Ovary (tissue), 9 donors: Measurements from ENCODE around the gene ZHX3. TPM values are rescaled to one million over a fixed set of nuclear protein-coding genes. Genes with fewer than 3 reads are reported as not detected.

Experiments used
- DNase-seq, 5 donors: peaks; one replicate each; pipeline ENCODE4 v3.0.0-alpha.2; 2019 to 2020
- H3K27ac ChIP-seq, 2 donors: fragments of 200-600 bp; one replicate each; pipeline versions ENCODE4 v1.5.1 to v1.8.0; 2019 to 2022
- H3K27me3 ChIP-seq: fragments of 200-600 bp; one replicate; pipeline ENCODE4 v1.8.0; 2022
- H3K36me3 ChIP-seq: fragments of 200-600 bp; sonication (generic); one replicate; pipeline ENCODE4 v1.5.1; 2019
- H3K4me1 ChIP-seq: one replicate; pipeline ENCODE4 v1.8.1; 2013; ENCODE audit warnings: mild to moderate bottlenecking, moderate library complexity; ENCODE audit not compliant: insufficient read depth
- H3K4me3 ChIP-seq: fragments of 200-600 bp; sonication (generic); one replicate; pipeline ENCODE4 v1.5.1; 2017
- H3K9me3 ChIP-seq, 2 donors: fragments of 200-600 bp in 1 of 2; sonication (generic) in 1 of 2; one replicate each; pipeline versions ENCODE4 v1.5.1 to v1.8.1; 2013 to 2019; ENCODE audit warnings: mild to moderate bottlenecking in 1 of 2, moderate library complexity in 1 of 2
- CTCF ChIP-seq, 3 donors: fragments of 450-650 bp in 2 of 3; fragments of 200-600 bp in 1 of 3; IDR thresholded peaks; one replicate each; pipeline versions ENCODE4 v1.5.1 to v1.8.0; 2016 to 2022; ENCODE audit warnings: antibody characterized with exemption in 3 of 3, mild to moderate bottlenecking in 1 of 3
- EP300 ChIP-seq: sonication (generic); formaldehyde crosslinking; IDR thresholded peaks from one replicate; pipeline ENCODE4 v1.6.1; 2017; ENCODE audit warnings: antibody characterized with exemption
- POLR2A ChIP-seq: fragments of 450-650 bp; IDR thresholded peaks from one replicate; pipeline ENCODE4 v1.6.1; 2017; ENCODE audit warnings: antibody characterized with exemption, mild to moderate bottlenecking, moderate library complexity
- WGBS, 3 donors: extraction: QIAGEN DNeasy Blood & Tissue Kit in 1 of 3; methylation state at CpG; one replicate each; pipeline versions ENCODE4 v1.1.5 to v1.1.7; 2013 to 2017; 5-methylcytosine and 5-hydroxymethylcytosine counted together
- intact Hi-C, 4 donors: fragments of 100-400 bp; cut with DNase I; formaldehyde crosslinking; loops; one replicate each; pipeline versions ENCODE4 v1.11.0 to v1.15.1; 2022 to 2023
- polyA plus RNA-seq, 2 donors: library from polyadenylated mRNA; stranded (reverse); fragments of 200-250 nt in 1 of 2; fragments of 350-450 nt in 1 of 2; fragmentation: Illumina TruSeq in 1 of 2; extraction: RNeasy Lipid Tissue Mini Kit (QIAGEN cat#74804) in 1 of 2; gene quantifications; one replicate each; pipeline ENCODE4 v1.2.3, GENCODE V29; 2013 to 2014
- total RNA-seq, 7 donors: library from RNA; depleted of rRNA in 2 of 7; stranded (reverse); fragments of >200 nt in 2 of 7; fragmentation: NEBNext Ultra II Directional in 3 of 7; extraction: Animal tissue kit (Norgen Biotek cat#: 25700) in 3 of 7; gene quantifications; one replicate each; pipeline versions ENCODE4 v1.1.0 to v1.2.4, GENCODE V29; 2016 to 2023
- donor health status: DM: no; HTN: no; CAD: no; lungs with moderate emphysema.
- donor health status: DM: no; HTN: no; CAD: no.
- donor health status: Bipolar disorder and iron deficiency.
- donor health status: DM: yes; HTN: yes; CAD: no.
- donor health status: DM: no; HTN: no; CAD: no.
- donor health status: DM: yes; HTN: yes; CAD: no.

The ZHX3 gene
- total and polyA plus RNA-seq, 9 donors: 17.5 to 72.0 (median 39.6) TPM

GRCh38 chr20:41142245-41142644 is 175.3 kb downstream of the ZHX3 start:
- intact Hi-C loops: no loop called here
- no peak overlapping the region for H3K27ac ChIP-seq
- H3K4me3 ChIP-seq: no peak overlapping the region
- WGBS, 3 donors: 77 to 86% (median 85%) methylated on average over 4 of the region's 4 CpGs
- no peak for DNase-seq
- H3K27me3 ChIP-seq: no peaks in the 10 kb centered on the region
- no peaks in the 10 kb centered on the region for H3K9me3 ChIP-seq
- no peaks in the 10 kb centered on the region for H3K36me3 ChIP-seq
- TF ChIP-seq POLR2A: no peak
- no peak for TF ChIP-seq CTCF (IDR thresholded peaks at IDR 0.05)
- TF ChIP-seq EP300: no peak
- H3K4me1 ChIP-seq: peaks cover 47% of the 10 kb centered on the region

GRCh38 chr20:41141153-41141815 is 176.2 kb downstream of the ZHX3 start:
- no peaks in the 10 kb centered on the region for H3K9me3 ChIP-seq
- intact Hi-C loops: no loop called here
- no peaks in the 10 kb centered on the region for H3K27me3 ChIP-seq
- no peak for TF ChIP-seq EP300
- TF ChIP-seq CTCF (IDR thresholded peaks at IDR 0.05): no peak
- no peak for TF ChIP-seq POLR2A
- H3K4me1 ChIP-seq: peaks cover 42% of the 10 kb centered on the region
- no peak overlapping the region for H3K27ac ChIP-seq
- WGBS, 3 donors: 25 to 30% (median 25%) methylated on average over 8 of the region's 8 CpGs
- no peak overlapping the region for H3K4me3 ChIP-seq
- H3K36me3 ChIP-seq: no peaks in the 10 kb centered on the region
- DNase-seq: peak in 1 of 5 donors; percentile 44

GRCh38 chr20:41140226-41141133 is 177.1 kb downstream of the ZHX3 start:
- no peak for TF ChIP-seq CTCF (IDR thresholded peaks at IDR 0.05)
- TF ChIP-seq POLR2A: no peak
- TF ChIP-seq EP300: no peak
- no peak overlapping the region for H3K27ac ChIP-seq
- intact Hi-C loops: no loop called here
- no peaks in the 10 kb centered on the region for H3K27me3 ChIP-seq
- 51 to 64% (median 64%) methylated on average over 10 of the region's 10 CpGs for WGBS, 3 donors
- no peak overlapping the region for H3K4me3 ChIP-seq
- H3K36me3 ChIP-seq: no peaks in the 10 kb centered on the region
- DNase-seq: no peak
- H3K4me1 ChIP-seq: peaks cover 37% of the 10 kb centered on the region
- H3K9me3 ChIP-seq: no peaks in the 10 kb centered on the region

GRCh38 chr20:41139227-41140093 is 178.1 kb downstream of the ZHX3 start:
- Histone ChIP-seq H3K4me1 (peaks cover 34% of the 10 kb centered on the region), H3K27ac (peak overlapping the region in 1 of 2 donors; percentile 86), H3K4me3 (peak overlapping the region; percentile 86), H3K36me3 (no peaks in the 10 kb centered on the region), H3K9me3 (no peaks in the 10 kb centered on the region), H3K27me3 (no peaks in the 10 kb centered on the region)
- DNase-seq: no peak
- TF ChIP-seq POLR2A (no peak), CTCF (IDR thresholded peaks at IDR 0.05) (no peak), EP300 (no peak)
- intact Hi-C loops: no loop called here
- 41 to 53% (median 43%) methylated on average over 5 of the region's 5 CpGs for WGBS, 3 donors
